HG03439 (cell line): ENCODE data around the gene LRP1B.

Experiments
- ATAC-seq: cut with Tn5 transposase; IDR thresholded peaks from one replicate; pipeline ENCODE4 v1.9.1; 2021; ENCODE audit warnings: mild to moderate bottlenecking, moderate library complexity; ENCODE audit not compliant: unreplicated experiment

The LRP1B gene

GRCh38 chr2:141796449-141796848, 334.4 kb downstream of the LRP1B start:
- no peak for ATAC-seq

GRCh38 chr2:141791521-141791920, 339.3 kb downstream of the LRP1B start:
- ATAC-seq: no peak

- ATAC-seq: no peak
These were observed 348.2 kb downstream of the LRP1B start for GRCh38 chr2:141782574-141782973.

- ATAC-seq: no peak
These were observed 352.4 kb downstream of the LRP1B start for GRCh38 chr2:141778315-141778835.

- ATAC-seq: no peak
These were observed 360.3 kb downstream of the LRP1B start for GRCh38 chr2:141770530-141770929.

- ATAC-seq: no peak
These were observed 363.1 kb downstream of the LRP1B start for GRCh38 chr2:141767691-141768090.

GRCh38 chr2:141767051-141767450, 363.8 kb downstream of the LRP1B start:
- no peak for ATAC-seq

GRCh38 chr2:141766225-141766624, 364.6 kb downstream of the LRP1B start:
- ATAC-seq: no peak

GRCh38 chr2:141748616-141749015, 382.2 kb downstream of the LRP1B start:
- no peak for ATAC-seq

GRCh38 chr2:141741652-141742051, 389.2 kb downstream of the LRP1B start:
- ATAC-seq: no peak

GRCh38 chr2:141737492-141738255, 393.1 kb downstream of the LRP1B start:
- ATAC-seq: no peak

GRCh38 chr2:141736466-141736865, 394.4 kb downstream of the LRP1B start:
- ATAC-seq: no peak

GRCh38 chr2:141728886-141729285, 401.9 kb downstream of the LRP1B start:
- ATAC-seq: no peak

- no peak for ATAC-seq
These were observed 402.7 kb downstream of the LRP1B start for GRCh38 chr2:141728142-141728541.

GRCh38 chr2:141724426-141724825, 406.4 kb downstream of the LRP1B start:
- no peak for ATAC-seq

- no peak for ATAC-seq
These were observed 407.0 kb downstream of the LRP1B start for GRCh38 chr2:141723814-141724213.

- ATAC-seq: no peak
These were observed 410.3 kb downstream of the LRP1B start for GRCh38 chr2:141720476-141720875.

GRCh38 chr2:141714496-141714895, 416.3 kb downstream of the LRP1B start:
- ATAC-seq: no peak

- ATAC-seq: no peak
These were observed 419.2 kb downstream of the LRP1B start for GRCh38 chr2:141711627-141712026.

GRCh38 chr2:141710589-141711239, 420.1 kb downstream of the LRP1B start:
- no peak for ATAC-seq

GRCh38 chr2:141709756-141710155, 421.1 kb downstream of the LRP1B start:
- ATAC-seq: no peak

- no peak for ATAC-seq
These were observed 423.3 kb downstream of the LRP1B start for GRCh38 chr2:141707486-141707885.
